AG09319 (cell line): ENCODE data around the gene URI1.

ENCODE experiments used
- DNase-seq: peaks from one replicate; pipeline ENCODE4 v3.0.0-alpha.2; 2010; ENCODE audit warnings: low read depth; ENCODE audit errors: extremely low read depth
- TF ChIP-seq, protein P1 (sequence below): IDR thresholded peaks from 2 replicates; pipeline ENCODE4 v1.5.1; 2011; ENCODE audit warnings: low read depth, mild to moderate bottlenecking, inconsistent platforms, low read length, moderate library complexity

The URI1 gene

DNA sequence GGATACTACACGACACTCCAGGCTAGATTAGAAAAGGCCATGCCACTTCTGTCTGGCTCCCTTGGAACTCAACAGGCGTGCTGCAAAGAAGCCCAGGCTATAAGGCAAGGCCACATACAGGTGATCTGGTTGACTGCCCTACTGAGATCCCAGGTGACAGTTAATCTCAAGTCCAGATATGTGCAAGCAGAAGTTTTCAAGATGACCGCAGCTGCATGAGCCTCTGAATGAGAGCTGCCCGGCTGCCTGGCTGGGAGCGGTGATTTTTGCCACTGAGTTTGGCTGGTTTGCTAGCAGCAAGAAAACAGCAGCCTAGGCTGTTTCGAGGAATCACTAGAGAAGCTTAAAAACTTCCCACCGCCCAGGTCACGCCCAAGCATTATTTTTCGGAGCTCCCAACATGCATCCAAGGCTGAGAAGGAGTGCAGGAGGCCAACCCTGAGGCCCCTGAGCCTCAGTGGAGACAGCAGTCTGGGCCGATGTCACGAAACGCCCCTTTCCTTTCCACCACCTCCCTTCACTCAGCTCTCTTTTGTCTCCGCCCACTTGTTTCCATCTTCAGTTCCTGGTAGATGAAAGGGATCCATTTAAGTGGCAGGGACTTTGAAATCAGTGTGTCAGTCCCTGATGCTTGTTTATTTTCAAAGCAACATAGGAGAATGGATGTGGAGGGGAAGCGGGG is 14.0 kb upstream of the URI1 start:
- no peak for DNase-seq
- TF ChIP-seq, protein P1, sequence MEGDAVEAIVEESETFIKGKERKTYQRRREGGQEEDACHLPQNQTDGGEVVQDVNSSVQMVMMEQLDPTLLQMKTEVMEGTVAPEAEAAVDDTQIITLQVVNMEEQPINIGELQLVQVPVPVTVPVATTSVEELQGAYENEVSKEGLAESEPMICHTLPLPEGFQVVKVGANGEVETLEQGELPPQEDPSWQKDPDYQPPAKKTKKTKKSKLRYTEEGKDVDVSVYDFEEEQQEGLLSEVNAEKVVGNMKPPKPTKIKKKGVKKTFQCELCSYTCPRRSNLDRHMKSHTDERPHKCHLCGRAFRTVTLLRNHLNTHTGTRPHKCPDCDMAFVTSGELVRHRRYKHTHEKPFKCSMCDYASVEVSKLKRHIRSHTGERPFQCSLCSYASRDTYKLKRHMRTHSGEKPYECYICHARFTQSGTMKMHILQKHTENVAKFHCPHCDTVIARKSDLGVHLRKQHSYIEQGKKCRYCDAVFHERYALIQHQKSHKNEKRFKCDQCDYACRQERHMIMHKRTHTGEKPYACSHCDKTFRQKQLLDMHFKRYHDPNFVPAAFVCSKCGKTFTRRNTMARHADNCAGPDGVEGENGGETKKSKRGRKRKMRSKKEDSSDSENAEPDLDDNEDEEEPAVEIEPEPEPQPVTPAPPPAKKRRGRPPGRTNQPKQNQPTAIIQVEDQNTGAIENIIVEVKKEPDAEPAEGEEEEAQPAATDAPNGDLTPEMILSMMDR = no peak

DNA sequence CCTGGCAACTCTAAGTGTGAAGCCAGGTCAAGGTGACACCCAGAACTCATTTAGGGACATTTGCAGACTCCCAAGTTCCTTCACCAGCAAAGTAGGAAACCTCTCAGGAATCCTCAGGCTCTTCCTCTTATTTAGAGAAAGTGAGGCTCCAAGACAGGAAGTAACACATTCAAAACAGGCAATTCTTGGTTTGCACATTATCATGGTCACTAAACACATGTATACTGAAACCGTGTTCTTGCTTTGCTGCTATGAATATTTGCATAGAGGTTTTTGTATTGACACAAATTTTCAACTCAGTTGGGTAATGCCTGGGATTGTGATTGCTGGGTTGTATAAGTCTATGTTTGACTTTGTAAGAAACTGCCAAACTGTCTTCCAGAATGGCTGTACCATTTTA is 13.2 kb upstream of the URI1 start:
- TF ChIP-seq, protein P1 = no peak
- no peak for DNase-seq

DNA sequence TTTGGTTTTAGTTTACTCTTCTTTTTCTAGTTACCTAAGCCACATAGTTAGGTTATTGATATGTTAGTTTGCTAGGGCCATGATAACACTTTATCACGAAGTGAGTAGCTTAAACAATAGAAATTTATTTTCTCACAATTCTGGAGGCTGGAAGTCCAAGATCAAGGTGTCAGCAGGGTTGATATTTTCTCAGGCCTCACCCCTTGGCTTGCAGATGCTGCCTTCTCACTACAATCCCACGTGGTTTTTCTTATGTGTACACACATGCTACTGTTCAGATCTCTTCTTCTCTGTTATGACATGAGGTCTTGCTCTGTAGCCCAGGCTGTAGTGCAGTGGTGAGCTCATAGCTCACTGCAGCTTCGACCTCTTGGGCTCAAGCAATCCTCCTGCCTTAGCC is 7.8 kb upstream of the URI1 start:
- DNase-seq = no peak
- TF ChIP-seq, protein P1 = no peak

GRCh38 chr19:29934781-29935180 is 7.3 kb upstream of the URI1 start:
- no peak for DNase-seq
- TF ChIP-seq, protein P1 = no peak

DNA sequence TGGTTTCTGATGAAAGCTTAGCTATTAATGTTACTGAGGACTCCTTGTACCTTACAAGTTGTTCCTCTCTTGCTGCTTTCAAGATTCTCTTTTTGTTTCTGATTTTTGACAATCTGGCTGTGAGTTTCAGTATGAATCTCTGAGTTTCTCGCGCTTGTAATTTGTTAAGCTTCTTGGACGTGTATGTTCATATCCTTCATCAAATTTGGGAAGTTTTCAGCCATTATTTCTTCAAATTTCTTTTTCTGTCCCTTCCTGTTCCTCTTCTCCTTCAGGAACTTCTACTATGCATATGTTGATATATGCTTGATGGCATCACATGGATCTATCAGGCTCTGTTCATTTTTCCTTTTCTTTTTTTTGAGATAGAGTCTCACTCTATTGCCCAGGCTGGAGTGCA is 5.6 kb upstream of the URI1 start:
- DNase-seq = no peak
- TF ChIP-seq, protein P1 = no peak

- DNase-seq = no peak
- TF ChIP-seq, protein P1 = no peak
Observed at GRCh38 chr19:29939628-29940027, 2.4 kb upstream of the URI1 start.

DNA sequence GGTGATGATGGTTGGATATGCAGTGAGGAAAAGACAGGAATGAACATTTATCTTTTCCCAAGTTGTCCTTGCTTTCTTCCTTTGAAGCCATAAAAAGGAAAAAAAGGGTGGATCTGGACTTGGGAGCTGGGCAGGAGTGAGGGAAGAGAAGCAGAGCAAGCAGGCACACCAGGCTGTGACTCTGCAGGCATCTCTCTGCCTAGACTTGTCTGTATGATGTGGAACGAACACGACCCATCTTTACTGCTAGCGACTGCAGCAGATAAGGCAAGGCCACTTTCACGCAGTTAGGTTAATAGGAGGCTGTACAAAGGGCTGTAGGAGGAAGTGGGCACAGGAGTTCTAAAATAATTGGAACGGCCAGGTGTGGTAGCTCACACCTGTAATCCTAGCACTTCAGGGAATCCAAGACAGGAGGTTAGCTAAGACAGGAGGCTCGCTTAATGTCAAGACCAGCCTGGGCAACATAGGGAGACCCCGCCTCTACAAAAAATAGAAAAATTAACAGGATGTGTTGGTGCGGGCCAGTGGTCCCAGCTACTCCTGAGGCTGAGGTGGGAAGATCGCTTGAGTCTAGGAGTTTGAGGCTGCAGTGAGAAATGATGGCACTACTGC is 961 bp upstream of the URI1 start:
- TF ChIP-seq, protein P1 = no peak
- no peak for DNase-seq
